HG03521 (cell line): Measurements from ENCODE around the gene ARID1A.

Source experiments
- ATAC-seq: cut with Tn5 transposase; IDR thresholded peaks from one replicate; pipeline ENCODE4 v1.9.1; 2021; ENCODE audit warnings: mild to moderate bottlenecking, moderate library complexity; ENCODE audit not compliant: unreplicated experiment

Gene ARID1A

DNA sequence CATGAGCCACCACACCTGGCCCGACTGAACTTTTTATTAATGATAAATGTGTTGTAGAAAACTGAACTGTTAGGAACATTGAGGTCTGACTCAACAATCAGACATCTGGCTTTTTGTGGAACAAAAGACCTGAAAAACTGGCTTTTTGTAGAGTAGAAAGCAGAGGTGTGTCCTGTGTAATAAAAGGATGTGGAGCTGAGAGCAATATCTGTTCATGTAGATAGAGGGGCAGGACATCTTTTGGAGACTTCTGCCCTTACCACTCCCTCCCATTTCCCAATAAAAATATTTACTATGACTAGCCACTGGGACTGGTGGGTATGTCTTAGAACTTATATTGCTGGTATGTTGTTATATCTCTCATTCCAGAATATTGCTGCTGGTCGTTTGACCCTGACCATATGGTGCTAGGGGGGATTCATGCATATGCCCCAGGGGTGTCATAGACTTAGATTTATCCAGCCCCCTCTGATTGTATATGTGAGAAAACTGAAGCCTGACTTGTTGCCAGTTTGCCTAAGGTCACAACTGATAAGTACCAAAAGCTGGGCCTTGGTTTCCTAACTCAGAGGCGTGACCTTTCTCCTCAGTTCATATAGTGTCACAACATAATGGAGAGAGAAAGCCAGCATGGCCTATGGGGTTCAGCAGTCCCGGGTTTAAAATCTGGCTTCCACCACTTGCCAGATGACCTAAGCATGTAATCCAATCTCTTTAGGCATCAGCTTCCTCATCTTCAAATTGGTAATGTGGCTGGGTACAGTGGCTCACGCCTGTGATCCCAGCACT is 58.5 kb downstream of the ARID1A start:
- no peak for ATAC-seq

DNA sequence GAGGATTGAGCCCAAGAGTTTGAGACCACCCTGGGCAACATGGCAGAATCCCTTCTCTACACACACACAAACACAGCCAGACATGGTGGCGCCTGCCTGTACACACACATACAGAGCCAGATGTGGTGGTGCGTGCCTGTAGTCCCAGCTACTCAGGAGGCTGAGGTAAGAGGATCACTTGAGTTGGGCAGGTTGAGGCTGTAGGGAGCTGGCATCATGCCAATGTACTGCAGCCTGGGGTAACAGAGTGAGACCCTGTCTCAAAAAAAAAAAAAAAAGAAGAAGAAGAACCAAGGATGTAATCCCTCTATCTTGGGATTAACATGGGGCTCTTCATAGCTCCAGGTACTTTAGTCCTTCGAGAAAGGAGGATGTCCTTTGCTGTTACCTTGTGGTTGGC is 62.5 kb downstream of the ARID1A start:
- ATAC-seq: no peak

DNA sequence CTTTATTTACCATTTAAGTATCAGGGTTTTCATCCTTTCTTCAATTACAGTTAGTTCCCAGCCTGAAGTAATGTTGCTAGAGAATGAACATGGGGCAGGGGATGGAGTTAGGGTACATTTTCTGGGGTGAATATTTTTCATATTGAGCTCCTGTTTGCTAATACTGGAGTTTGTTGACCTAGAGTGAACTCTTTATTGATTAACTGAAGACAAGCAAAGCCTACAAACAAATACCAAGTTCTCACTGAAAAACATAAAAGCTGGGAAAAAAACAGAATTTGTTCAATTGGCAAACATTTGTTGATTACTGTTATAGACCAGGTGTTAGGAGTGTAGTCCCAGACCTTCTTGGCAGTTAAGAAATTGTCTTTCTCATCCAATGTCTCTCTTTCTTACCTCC is 63.7 kb downstream of the ARID1A start:
- no peak for ATAC-seq

DNA sequence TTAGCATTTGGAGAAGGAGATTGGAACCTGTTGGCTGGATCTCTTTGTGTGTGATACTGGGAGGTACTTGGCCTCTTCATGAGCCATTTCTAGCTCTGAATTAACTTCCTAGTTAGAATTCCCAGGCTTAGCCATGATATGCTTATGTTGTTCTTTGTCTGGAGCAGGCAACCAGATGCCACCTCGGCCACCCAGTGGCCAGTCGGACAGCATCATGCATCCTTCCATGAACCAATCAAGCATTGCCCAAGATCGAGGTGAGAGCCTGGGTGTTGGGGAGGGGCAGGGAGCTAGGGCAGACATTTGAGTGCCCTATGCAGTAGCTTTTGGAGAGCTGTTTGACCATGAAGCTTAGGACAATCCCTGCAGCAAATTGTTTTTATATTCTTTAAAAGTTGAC is 65.4 kb downstream of the ARID1A start:
- no peak for ATAC-seq

DNA sequence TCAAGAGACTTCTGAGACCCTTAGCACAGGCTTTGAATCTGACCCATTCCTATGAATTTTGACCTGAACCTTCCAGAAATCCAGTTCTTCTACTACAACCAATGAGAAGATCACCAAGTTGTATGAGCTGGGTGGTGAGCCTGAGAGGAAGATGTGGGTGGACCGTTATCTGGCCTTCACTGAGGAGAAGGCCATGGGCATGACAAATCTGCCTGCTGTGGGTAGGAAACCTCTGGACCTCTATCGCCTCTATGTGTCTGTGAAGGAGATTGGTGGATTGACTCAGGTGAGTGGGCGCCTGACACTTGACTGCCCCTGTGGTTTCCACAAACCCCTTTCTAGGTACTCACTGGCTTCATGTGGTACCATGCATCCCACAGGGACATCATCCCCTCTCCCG is 71.9 kb downstream of the ARID1A start:
- no peak for ATAC-seq

DNA sequence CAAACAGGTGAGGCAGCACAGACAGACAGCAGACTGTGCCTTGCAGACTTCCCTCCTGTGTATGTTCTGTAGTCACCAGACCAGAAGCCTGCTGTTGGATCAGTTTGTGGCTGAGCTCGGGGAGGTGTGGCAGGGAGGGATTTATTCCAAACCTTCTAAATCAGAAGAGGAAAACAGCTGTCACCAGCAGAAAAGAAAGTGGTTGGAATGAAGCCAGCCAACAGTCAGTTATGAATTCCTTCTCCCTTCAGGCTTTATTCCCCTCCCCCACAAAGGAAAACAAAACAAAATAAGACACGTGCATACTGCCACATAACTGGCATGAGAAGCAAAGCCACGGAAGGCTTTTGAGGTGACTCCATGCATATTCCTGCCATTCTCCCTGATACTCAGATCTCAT is 72.9 kb downstream of the ARID1A start:
- ATAC-seq: no peak

DNA sequence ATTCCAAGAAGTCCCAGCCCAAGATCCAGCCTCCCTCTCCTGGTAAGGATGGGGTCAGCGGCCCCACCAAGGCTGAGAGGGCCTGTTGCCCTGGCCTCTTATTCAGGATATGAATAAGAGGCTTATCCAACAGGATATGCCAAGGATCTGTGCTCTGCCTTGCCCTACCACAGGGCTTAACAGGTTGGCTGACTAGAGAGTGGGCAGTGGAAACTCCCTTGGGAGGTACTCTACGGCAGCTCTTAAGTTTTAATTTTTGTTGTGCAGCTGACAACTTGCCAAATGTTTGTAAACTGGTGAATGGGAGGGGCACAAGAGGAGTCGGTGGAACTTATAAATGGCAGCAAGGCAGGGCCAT is 75.4 kb downstream of the ARID1A start:
- ATAC-seq: no peak

DNA sequence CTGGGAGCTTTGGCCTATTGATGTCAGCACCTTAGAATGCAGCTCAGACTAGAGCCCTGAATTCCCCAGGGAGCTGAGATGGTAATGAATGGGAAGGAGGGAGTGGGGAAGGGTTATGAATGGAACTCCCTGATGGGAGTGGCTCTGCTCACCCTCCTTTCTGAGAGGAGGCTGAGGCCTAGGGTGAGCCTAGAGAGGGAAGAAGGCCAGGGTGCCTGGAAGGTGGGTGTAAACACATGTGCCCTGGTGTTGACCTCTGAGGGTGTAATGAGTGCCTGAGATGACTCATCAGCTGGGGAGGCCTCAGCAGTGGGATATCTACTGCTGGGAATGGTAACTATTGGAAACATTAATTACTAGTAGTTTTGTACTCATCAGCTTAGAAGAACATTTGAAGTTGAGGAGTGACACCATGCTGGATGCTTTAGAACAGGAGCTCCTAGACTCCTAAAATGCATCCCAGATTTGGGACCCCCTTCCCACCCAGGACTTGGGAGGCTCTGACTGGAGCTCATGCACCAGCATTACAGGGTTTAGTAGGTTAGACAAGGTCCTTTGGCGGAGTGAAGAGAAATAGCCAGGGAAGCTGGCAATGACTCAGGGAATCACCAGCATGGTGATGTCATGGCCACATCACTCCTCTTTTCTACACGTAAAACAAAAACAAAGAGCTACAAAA is 76.0 kb downstream of the ARID1A start:
- no peak for ATAC-seq

DNA sequence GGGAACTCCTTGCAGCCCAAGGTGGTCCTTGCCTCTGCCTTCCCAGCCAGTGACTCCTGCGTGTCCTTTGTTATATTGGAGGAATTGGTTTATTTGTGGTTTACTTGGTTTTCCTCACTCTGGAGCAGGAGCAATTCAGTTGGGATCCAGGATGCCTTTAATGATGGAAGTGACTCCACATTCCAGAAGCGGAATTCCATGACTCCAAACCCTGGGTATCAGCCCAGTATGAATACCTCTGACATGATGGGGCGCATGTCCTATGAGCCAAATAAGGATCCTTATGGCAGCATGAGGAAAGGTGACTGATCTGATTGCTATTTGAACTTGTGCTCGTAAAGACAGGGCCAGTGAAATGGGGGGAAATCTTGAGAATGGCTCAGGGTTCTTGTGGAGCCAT is 76.9 kb downstream of the ARID1A start:
- no peak for ATAC-seq

DNA sequence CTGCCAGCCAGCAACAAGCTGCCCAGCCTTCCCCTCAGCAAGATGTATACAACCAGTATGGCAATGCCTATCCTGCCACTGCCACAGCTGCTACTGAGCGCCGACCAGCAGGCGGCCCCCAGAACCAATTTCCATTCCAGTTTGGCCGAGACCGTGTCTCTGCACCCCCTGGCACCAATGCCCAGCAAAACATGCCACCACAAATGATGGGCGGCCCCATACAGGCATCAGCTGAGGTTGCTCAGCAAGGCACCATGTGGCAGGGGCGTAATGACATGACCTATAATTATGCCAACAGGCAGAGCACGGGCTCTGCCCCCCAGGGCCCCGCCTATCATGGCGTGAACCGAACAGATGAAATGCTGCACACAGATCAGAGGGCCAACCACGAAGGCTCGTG is 78.6 kb downstream of the ARID1A start:
- no peak for ATAC-seq

DNA sequence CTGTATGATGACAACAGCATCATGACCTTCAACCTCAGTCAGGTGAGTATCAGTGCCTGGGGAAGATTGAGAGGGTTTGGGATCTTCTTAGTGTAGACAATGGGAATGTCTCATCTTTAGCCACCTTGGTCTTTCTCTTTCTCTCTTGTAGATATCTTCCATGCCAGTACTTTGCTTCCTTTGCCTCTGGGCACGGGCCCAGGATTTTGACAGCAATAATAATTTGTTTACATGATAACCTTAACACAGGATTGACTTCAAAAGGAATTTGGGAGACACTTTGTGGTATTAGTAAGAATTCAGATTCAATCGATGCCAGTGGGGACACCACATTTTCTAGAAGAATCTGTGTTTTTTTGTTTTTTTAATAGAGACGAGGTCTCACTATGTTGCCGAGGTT is 79.9 kb downstream of the ARID1A start:
- ATAC-seq: no peak

DNA sequence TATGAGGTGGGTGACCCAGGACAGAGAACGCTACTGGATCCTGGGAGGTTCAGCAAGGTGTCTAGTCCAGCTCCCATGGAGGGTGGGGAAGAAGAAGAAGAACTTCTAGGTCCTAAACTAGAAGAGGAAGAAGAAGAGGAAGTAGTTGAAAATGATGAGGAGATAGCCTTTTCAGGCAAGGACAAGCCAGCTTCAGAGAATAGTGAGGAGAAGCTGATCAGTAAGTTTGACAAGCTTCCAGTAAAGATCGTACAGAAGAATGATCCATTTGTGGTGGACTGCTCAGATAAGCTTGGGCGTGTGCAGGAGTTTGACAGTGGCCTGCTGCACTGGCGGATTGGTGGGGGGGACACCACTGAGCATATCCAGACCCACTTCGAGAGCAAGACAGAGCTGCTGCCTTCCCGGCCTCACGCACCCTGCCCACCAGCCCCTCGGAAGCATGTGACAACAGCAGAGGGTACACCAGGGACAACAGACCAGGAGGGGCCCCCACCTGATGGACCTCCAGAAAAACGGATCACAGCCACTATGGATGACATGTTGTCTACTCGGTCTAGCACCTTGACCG is 83.4 kb downstream of the ARID1A start:
- no peak for ATAC-seq

DNA sequence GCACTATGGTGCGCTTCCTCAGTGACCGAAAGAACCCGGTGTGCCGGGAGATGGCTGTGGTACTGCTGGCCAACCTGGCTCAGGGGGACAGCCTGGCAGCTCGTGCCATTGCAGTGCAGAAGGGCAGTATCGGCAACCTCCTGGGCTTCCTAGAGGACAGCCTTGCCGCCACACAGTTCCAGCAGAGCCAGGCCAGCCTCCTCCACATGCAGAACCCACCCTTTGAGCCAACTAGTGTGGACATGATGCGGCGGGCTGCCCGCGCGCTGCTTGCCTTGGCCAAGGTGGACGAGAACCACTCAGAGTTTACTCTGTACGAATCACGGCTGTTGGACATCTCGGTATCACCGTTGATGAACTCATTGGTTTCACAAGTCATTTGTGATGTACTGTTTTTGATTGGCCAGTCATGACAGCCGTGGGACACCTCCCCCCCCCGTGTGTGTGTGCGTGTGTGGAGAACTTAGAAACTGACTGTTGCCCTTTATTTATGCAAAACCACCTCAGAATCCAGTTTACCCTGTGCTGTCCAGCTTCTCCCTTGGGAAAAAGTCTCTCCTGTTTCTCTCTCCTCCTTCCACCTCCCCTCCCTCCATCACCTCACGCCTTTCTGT is 84.6 kb downstream of the ARID1A start:
- no peak for ATAC-seq

DNA sequence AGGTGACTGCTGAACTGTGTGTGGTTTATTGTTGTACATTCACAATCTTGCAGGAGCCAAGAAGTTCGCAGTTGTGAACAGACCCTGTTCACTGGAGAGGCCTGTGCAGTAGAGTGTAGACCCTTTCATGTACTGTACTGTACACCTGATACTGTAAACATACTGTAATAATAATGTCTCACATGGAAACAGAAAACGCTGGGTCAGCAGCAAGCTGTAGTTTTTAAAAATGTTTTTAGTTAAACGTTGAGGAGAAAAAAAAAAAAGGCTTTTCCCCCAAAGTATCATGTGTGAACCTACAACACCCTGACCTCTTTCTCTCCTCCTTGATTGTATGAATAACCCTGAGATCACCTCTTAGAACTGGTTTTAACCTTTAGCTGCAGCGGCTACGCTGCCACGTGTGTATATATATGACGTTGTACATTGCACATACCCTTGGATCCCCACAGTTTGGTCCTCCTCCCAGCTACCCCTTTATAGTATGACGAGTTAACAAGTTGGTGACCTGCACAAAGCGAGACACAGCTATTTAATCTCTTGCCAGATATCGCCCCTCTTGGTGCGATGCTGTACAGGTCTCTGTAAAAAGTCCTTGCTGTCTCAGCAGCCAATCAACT is 85.5 kb downstream of the ARID1A start:
- no peak for ATAC-seq

DNA sequence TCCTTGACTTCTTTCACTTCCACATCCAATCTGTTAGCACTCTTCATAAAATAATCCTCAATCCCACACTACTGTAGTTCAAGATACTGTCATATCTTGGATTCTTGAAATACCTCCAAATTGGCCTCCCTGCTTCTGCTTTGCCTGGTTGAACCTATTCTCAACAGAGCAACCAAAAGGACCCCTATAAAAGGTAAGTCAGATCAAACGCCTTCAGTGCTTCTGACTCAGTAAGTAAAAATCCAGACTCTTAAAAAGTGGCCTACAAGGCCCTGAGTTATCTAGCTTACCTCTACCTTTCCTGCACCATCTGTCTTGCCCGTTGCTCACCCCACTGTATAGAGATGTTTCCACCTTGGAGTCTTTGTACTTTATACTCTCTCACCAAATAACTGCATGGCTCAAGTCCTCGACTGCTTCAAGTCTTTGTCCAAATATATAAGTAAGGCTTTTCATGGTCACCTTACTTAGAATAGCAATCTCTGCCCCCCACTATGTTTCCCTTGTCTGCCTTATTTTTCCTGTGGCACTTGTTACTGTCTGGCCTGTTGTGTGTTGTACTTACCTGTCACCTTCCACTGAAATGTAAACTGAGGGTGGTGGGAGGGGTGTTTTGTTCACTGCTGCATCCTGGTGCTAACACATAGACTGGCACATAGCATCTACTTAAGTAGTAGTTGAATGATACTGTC is 86.9 kb downstream of the ARID1A start:
- no peak for ATAC-seq

DNA sequence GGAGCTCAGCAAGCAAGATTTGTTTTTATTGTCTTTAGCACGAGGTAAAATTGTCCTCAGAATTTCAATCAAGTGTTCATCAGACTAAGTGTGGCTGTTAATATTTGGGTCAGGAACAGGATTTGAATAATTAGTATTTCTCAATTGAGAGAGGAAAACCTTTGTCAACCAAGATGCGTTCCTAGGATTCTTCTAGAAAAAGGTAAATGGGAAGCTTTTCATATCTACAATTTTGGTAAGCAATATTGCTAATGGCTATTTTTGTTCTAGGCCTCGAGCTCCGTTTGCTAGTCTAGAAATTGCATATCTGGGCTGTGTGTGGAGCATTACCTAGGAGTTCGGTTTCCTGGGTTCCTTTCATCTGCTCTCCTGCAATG is 87.8 kb downstream of the ARID1A start:
- ATAC-seq: no peak

DNA sequence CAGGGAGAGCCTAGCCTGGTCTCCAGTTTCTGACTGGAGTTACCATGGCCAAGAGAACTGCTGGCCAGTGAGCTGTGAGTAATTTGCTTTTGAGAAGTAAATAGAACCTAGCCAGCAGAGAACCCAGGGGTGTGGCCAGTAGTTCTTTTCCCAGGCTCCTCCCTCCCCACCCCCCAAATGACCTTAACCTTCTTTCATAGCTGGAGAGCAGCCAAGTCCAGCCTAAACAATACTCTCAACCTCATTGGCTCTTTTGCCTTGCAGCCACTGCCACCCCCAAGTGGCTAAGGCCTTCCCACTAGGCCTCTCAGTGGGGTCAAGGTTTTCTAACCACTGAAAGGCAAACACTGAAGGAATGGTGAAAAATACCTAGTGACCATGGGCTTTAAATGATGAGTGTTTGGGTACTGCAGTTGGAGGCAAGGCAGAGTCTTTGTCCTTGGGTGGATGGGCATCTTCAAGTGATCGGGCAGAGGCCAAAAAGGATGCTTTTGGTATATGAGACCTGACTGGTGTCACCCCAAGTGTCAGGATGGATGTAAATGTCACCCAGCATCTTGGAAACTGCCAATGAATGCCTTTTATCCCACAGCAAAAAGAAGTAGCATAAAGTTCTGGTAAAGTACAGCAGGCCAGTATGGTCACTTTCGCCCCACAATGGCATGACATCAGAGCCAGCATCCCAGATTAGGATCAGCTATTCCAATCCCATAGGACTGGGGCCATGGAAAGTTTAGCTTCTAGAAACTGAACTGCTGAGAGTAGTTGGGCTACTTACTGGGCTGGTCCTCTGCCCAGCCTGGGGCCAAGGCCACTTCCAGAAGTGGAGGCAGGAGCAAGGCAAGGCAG is 88.4 kb downstream of the ARID1A start:
- no peak for ATAC-seq

DNA sequence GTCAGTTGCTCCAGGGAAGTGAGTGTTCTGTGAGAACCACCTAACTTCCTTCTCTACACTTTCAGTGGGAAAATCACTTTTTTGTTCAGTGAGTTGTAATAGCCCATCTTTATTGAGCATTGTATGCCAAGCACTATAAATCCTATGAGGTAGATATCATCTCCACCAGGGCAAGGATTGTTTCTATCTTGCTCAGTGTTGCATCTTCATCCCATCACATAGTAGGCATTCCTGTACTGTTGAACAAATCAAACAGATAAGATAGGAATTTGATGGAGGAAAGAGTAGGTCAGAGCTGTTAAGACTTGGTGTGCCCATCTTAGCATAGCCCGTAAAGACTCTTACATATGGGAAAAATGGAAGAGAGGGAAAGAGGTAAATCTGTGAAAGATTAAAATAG is 89.1 kb downstream of the ARID1A start:
- no peak for ATAC-seq

DNA sequence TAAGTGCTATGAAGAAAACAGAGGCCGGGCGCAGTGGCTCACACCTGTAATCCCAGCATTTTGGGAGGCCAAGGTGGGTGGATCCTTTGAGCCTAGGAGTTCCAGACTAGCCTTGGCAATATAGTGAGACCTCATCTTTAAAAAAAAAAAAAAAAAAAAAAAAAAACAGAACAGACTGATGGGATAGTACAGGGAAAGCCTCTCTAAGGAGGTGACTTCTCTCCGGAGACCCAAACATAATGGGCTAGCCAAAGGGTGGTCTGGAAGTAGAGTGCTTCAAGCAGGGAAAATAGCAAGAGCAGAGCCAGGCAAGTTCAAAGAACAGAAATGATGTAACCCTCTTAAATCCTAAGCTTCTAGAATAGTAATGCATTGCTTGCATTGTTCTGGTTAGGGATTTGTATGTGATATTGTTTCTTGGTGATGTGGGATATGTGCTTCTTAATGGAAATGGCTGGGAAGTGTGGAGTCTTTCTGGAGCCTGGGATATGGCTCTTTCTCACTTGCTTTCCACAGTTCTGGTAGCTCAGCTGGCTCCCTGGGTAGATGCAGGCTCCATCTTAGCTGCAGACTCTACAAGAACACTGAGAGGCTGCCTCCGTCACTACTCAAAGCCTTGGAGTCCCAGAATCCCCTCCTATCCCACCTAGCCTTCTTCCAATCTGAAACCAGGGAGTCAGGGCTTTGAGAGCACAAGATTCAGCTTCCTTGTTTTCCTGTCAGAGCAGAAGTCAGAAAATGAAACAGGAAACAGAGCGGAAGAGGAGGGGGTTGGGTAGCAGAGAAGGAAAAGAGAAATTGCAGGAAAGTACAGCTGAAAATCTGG is 90.0 kb downstream of the ARID1A start:
- no peak for ATAC-seq
